ENCODE results near the gene ZFYVE21.

Gene ZFYVE21

DNA sequence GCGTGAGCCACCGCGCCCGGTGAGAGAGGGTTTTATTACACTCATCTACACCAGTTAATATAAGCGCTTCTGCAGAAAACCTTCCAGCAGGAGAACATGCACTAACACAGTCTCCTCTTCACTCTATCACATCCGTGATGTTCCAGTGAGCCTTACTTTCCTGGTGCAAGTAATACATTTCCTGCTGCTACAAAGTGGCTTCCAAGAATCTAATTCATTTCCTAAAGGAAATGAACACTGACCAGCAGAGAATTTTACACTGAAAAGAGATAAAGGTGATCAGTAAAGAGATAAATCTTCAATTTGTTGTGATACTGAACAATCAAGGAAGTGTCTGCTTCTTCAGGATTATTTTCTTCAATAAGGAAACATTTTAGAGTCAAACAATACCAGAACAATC lies 39.5 kb downstream of the ZFYVE21 start:
- H3K4me3 ChIP-seq (ENCODE audit: low read depth, low read length), result no peak overlapping the region
- TF ChIP-seq, protein P1, sequence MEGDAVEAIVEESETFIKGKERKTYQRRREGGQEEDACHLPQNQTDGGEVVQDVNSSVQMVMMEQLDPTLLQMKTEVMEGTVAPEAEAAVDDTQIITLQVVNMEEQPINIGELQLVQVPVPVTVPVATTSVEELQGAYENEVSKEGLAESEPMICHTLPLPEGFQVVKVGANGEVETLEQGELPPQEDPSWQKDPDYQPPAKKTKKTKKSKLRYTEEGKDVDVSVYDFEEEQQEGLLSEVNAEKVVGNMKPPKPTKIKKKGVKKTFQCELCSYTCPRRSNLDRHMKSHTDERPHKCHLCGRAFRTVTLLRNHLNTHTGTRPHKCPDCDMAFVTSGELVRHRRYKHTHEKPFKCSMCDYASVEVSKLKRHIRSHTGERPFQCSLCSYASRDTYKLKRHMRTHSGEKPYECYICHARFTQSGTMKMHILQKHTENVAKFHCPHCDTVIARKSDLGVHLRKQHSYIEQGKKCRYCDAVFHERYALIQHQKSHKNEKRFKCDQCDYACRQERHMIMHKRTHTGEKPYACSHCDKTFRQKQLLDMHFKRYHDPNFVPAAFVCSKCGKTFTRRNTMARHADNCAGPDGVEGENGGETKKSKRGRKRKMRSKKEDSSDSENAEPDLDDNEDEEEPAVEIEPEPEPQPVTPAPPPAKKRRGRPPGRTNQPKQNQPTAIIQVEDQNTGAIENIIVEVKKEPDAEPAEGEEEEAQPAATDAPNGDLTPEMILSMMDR (IDR thresholded peaks at IDR 0.05; ENCODE audit: borderline replicate concordance, insufficient read depth, low read depth, low read length), result no peak

DNA sequence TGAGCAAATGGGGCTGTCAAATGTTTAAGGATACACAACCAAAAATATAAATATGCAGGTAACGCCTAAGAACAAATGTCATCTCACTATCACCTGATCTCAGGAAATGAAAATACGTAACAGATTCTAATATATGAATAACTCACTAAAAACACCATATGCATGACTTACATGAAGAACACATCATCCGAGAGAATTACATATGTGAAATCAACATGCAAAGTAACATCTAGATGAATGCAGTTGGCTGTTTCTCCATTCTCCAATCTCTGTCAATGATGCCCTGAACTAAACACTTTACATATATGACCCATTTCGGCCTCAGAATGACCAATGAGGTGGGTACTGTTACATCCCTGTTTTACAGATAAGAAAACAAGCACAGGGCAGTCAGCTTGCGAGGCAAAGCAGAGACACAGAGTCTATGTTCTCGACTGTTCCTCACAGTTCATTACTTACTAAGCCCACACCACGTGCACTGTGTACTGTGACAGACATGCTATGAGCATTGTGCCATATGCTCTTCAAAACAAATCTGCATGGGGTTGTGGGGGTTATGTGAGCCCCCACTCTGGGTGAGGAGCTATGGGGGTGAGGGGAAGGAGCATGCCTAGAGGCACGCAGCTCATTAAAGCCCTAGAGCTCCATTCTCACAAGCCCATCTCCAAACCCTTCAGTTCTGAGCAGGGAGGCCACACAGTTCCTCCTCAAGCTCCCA lies 42.6 kb downstream of the ZFYVE21 start:
- TF ChIP-seq, protein P1 (IDR thresholded peaks at IDR 0.05; ENCODE audit: borderline replicate concordance, insufficient read depth, low read depth, low read length), result no peak
- no peak overlapping the region for H3K4me3 ChIP-seq (ENCODE audit: low read depth, low read length)

DNA sequence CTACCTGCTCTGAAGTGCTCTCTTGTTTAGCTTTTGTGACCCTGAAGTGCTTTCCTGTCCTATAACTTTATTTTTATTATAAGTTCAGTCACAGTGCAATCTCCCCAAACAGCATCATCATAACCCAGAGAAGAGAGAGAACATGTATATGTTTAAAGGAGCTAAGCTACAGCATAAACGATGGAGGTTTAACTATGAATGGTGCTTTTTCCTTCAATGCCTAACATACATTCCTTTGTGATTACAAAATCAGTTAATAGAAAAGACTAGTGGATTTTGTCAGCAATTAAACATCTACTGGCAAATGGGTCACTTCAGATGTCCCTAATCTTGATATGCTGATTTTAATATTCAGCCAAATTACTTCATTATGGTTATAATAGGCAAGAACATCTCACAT lies 46.4 kb downstream of the ZFYVE21 start:
- no peak overlapping the region for H3K4me3 ChIP-seq (ENCODE audit: low read depth, low read length)
- TF ChIP-seq, protein P1 (IDR thresholded peaks at IDR 0.05; ENCODE audit: borderline replicate concordance, insufficient read depth, low read depth, low read length), result no peak

DNA sequence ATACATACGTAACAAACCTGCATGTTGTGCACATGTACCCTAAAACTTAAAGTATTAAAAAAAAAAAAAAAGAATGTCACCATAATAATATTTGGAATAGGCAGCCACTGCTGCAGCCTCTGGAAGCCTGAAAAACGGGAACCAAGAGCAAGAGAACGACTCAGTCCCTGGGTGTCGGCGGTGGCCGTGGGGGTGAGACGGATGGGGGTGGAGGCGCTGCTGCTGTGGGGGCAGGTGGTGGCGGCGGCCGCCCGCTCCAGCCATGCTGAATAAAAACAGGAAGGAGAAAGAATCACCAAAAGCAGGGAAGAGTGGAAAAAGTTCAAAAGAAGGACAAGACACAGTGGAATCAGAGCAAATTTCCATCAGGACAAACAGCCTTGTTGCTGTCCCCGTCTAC lies 46.9 kb downstream of the ZFYVE21 start:
- TF ChIP-seq, protein P1 (IDR thresholded peaks at IDR 0.05; ENCODE audit: borderline replicate concordance, insufficient read depth, low read depth, low read length), result no peak
- H3K4me3 ChIP-seq (ENCODE audit: low read depth, low read length), result no peak overlapping the region

DNA sequence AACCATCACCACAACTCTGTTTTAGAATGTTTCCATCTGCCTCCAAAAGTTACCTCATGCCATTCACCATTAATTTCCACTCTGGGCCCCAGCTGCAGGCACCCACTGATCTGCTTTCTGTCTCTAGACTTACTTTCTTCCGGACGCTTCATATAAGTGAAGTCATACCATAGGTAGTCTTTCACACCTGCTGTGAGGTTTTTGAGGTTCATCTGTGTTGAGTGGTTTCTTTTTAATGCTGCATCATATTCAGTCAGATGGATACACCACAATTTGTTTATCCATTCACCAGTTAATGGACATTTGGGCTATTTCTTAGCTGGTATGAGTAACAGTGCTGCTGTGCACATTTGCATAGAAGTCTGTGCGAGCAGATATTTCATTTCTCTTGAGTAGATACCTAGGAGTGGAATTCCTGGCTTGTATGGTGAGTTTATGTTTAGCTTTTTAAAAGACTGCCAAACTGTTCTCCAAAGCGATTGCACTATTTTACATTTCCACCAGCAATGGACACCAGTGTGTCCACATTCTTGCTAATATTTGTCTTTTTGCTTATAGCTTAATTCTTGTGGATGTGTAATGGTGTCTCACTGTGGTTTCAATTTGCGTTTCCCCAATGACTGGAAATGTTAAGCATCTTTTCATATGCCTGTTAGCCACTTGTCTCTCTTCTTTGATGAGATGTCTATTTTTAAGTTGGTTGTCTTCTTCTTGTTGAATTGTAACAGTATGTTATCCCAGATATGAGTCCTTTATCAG lies 48.3 kb downstream of the ZFYVE21 start:
- TF ChIP-seq, protein P1 (IDR thresholded peaks at IDR 0.05; ENCODE audit: borderline replicate concordance, insufficient read depth, low read depth, low read length), result no peak
- H3K4me3 ChIP-seq (ENCODE audit: low read depth, low read length), result no peak overlapping the region

DNA sequence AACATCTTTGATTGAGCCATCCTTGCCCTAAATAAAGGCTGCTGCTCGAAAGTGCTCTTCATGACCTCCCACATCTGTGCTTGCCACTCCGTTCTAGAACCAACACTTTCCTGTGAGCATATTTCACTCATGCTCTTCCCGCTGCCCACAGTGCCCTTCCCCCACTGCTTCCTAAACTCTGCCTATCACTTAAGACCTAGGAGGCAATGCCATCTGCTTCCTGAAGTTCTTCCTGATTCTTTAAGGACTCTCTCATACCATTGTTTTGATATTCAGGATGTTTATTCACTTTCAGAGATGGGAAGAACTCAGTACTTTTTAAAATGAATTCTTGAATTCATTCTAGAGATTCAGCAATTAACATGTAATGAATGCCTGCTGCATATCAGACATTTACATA lies 49.9 kb downstream of the ZFYVE21 start:
- no peak overlapping the region for H3K4me3 ChIP-seq (ENCODE audit: low read depth, low read length)
- TF ChIP-seq, protein P1 (IDR thresholded peaks at IDR 0.05; ENCODE audit: borderline replicate concordance, insufficient read depth, low read depth, low read length), result no peak
